ENCODE results near the gene SELL. TPM values are rescaled to one million over a fixed set of nuclear protein-coding genes. Genes with fewer than 3 reads are reported as not detected.
A peak's percentile ranks its signal among the peaks of the same experiment; 100 is the strongest.

Gene SELL
- total RNA-seq, 6 experiments from 2014 or later: 0.80 to 4.5 (median 2.2) TPM

- Histone ChIP-seq H3K36me3 (no peaks in the 10 kb centered on the region), H3K27ac (no peak overlapping the region), H3K27me3 (no peaks in the 10 kb centered on the region), H3K4me1 (peaks cover 0 to 15% (median 0%) of the 10 kb centered on the region in 4 donors), H3K9me3 (no peaks in the 10 kb centered on the region), H3K4me3 (peak overlapping the region in 2 of 3 donors; percentile 42 to 55)
- intact Hi-C loops (cut with DNase I): no loop called here
- WGBS (ENCODE audit: insufficient coverage, low coverage, low lambda C conversion rate, missing lambda C conversion rate): 82% methylated on average over 2 of the region's 2 CpGs
- no peak for TF ChIP-seq POLR2A (IDR thresholded peaks at IDR 0.05)
- TF ChIP-seq CTCF (IDR thresholded peaks at IDR 0.05): no peak
- ATAC-seq (no peak), DNase-seq (no peak)
Measured at GRCh38 chr1:169746550-169746949, 35.1 kb upstream of the SELL start.

- TF ChIP-seq POLR2A (IDR thresholded peaks at IDR 0.05): no peak
- no peak for TF ChIP-seq CTCF (IDR thresholded peaks at IDR 0.05)
- WGBS (ENCODE audit: insufficient coverage, low coverage, low lambda C conversion rate, missing lambda C conversion rate): 25% methylated on average over 5 of the region's 5 CpGs
- no peaks in the 10 kb centered on the region for H3K36me3 ChIP-seq
- peak overlapping the region in 2 of 3 donors; percentile 13 to 74 for H3K27ac ChIP-seq
- intact Hi-C loops (cut with DNase I): no loop called here
- no peaks in the 10 kb centered on the region for H3K27me3 ChIP-seq
- ATAC-seq (peak; percentile 88 to 91 (median 90)), DNase-seq (peak; percentile 50 to 75 (median 73))
- H3K9me3 ChIP-seq: no peaks in the 10 kb centered on the region
- H3K4me1 ChIP-seq: peaks cover 0 to 15% (median 0%) of the 10 kb centered on the region in 4 donors
- H3K4me3 ChIP-seq: peak overlapping the region in 2 of 3 donors; percentile 42 to 55
Measured at GRCh38 chr1:169745015-169745861, 33.8 kb upstream of the SELL start.

- 89% methylated on average over 6 of the region's 6 CpGs for WGBS (ENCODE audit: insufficient coverage, low coverage, low lambda C conversion rate, missing lambda C conversion rate)
- Histone ChIP-seq H3K4me1 (peaks cover 0 to 10% (median 0%) of the 10 kb centered on the region in 4 donors), H3K27me3 (no peaks in the 10 kb centered on the region), H3K36me3 (no peaks in the 10 kb centered on the region), H3K27ac (no peak overlapping the region), H3K4me3 (no peak overlapping the region), H3K9me3 (no peaks in the 10 kb centered on the region)
- DNase-seq (no peak), ATAC-seq (no peak)
- TF ChIP-seq CTCF (IDR thresholded peaks at IDR 0.05): no peak
- no peak for TF ChIP-seq POLR2A (IDR thresholded peaks at IDR 0.05)
- intact Hi-C loops (cut with DNase I): no loop called here
Measured at GRCh38 chr1:169741666-169742394, 30.4 kb upstream of the SELL start.

GRCh38 chr1:169739980-169740379 lies 28.6 kb upstream of the SELL start:
- 46% methylated on average over 5 of the region's 5 CpGs for WGBS (ENCODE audit: insufficient coverage, low coverage, low lambda C conversion rate, missing lambda C conversion rate)
- Histone ChIP-seq H3K4me1 (peaks cover 0 to 6% (median 0%) of the 10 kb centered on the region in 4 donors), H3K27ac (peak overlapping the region in 2 of 3 donors; percentile 21 to 43), H3K9me3 (no peaks in the 10 kb centered on the region), H3K36me3 (no peaks in the 10 kb centered on the region), H3K4me3 (no peak overlapping the region), H3K27me3 (no peaks in the 10 kb centered on the region)
- DNase-seq (no peak), ATAC-seq (peak in 3 of 4 donors; percentile 21 to 59 (median 40))
- TF ChIP-seq POLR2A (IDR thresholded peaks at IDR 0.05): no peak
- no peak for TF ChIP-seq CTCF (IDR thresholded peaks at IDR 0.05)
- intact Hi-C loops (cut with DNase I): no loop called here
